Measurements from ENCODE around the gene CARM1. TPM values are rescaled to one million over a fixed set of nuclear protein-coding genes. Genes with fewer than 3 reads are reported as not detected.
A peak's percentile ranks its signal among the peaks of the same experiment; 100 is the strongest.

CARM1 gene
- total and polyA plus RNA-seq, 2 of the 13 experiments (the other 11 are each of a cell fraction or from before 2014, with no cell fraction given): 27.6 to 55.8 TPM

DNA sequence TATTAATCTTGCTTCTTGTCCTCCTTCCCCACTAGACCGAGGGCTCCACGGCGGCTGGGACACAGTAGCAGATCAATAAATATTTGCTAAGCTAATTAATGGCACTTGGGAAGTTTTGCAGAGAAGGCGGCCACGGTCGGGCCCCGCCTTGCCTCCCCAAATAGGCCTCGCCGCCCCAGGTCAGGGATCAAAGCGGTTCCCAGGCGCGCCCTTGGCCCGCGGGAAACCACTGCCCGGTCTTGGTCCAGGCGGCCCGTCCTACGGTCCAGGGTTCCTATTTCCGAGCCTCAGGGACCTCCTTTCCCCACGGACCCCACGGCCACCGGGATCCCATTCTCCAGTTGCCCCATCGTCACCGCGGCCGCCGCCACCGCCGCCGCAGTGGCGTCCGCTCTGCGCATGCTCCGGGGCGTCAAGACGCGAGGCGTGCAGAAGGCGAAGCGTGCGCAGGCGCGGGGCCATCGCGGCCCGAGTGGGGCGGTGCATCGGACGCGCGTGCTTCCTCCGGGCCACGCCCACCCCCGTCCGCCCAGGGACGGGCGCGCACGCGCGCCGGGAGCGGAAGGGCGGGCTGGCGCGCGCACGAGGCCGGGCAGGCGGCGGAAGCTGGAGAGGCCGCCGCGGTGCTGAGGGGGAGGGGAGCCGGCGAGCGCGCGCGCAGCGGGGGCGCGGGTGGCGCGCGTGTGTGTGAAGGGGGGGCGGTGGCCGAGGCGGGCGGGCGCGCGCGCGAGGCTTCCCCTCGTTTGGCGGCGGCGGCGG is 89.1 kb downstream of the CARM1 start, which contains the start of gene SMARCA4 (continued):
- TF ChIP-seq, protein P1, sequence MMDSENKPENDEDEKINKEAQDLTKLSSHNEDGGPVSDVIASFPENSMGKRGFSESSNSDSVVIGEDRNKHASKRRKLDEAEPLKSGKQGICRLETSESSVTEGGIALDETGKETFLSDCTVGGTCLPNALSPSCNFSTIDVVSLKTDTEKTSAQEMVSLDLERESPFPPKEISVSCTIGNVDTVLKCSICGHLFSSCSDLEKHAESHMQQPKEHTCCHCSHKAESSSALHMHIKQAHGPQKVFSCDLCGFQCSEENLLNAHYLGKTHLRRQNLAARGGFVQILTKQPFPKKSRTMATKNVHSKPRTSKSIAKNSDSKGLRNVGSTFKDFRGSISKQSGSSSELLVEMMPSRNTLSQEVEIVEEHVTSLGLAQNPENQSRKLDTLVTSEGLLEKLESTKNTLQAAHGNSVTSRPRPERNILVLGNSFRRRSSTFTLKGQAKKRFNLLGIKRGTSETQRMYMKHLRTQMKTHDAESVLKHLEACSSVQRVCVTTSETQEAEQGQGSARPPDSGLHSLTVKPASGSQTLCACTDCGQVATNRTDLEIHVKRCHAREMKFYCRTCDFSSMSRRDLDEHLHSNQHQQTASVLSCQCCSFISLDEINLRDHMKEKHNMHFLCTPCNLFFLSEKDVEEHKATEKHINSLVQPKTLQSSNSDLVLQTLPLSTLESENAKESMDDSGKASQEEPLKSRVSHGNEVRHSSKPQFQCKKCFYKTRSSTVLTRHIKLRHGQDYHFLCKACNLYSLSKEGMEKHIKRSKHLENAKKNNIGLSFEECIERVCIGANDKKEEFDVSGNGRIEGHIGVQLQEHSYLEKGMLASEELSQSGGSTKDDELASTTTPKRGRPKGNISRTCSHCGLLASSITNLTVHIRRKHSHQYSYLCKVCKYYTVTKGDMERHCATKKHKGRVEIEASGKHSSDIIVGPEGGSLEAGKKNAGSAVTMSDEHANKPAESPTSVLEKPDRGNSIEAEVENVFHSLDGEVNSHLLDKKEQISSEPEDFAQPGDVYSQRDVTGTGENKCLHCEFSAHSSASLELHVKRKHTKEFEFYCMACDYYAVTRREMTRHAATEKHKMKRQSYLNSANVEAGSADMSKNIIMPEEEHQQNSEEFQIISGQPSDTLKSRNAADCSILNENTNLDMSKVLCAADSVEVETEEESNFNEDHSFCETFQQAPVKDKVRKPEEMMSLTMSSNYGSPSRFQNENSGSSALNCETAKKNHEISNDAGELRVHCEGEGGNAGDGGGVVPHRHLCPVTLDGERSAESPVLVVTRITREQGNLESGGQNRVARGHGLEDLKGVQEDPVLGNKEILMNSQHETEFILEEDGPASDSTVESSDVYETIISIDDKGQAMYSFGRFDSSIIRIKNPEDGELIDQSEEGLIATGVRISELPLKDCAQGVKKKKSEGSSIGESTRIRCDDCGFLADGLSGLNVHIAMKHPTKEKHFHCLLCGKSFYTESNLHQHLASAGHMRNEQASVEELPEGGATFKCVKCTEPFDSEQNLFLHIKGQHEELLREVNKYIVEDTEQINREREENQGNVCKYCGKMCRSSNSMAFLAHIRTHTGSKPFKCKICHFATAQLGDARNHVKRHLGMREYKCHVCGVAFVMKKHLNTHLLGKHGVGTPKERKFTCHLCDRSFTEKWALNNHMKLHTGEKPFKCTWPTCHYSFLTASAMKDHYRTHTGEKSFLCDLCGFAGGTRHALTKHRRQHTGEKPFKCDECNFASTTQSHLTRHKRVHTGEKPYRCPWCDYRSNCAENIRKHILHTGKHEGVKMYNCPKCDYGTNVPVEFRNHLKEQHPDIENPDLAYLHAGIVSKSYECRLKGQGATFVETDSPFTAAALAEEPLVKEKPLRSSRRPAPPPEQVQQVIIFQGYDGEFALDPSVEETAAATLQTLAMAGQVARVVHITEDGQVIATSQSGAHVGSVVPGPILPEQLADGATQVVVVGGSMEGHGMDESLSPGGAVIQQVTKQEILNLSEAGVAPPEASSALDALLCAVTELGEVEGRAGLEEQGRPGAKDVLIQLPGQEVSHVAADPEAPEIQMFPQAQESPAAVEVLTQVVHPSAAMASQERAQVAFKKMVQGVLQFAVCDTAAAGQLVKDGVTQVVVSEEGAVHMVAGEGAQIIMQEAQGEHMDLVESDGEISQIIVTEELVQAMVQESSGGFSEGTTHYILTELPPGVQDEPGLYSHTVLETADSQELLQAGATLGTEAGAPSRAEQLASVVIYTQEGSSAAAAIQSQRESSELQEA (CRISPR knock-in tag; IDR thresholded peaks at IDR 0.05; ENCODE audit: not compliant biosample characterization): peak; percentile 84
- TF ChIP-seq RBAK (CRISPR knock-in tag; IDR thresholded peaks at IDR 0.05) (no peak), HNRNPH1 (optimal IDR thresholded peaks at IDR 0.05; ENCODE audit: low read depth, low read length) (no peak), AKAP8 (CRISPR knock-in tag; IDR thresholded peaks at IDR 0.05) (peak; percentile 59; the same call in 1 of the 2 replicates), ZFP1 (CRISPR knock-in tag; IDR thresholded peaks at IDR 0.05) (no peak), SNAI1 (CRISPR knock-in tag; IDR thresholded peaks at IDR 0.05; ENCODE audit: borderline replicate concordance) (no peak)
- TF ChIP-seq, protein P2, sequence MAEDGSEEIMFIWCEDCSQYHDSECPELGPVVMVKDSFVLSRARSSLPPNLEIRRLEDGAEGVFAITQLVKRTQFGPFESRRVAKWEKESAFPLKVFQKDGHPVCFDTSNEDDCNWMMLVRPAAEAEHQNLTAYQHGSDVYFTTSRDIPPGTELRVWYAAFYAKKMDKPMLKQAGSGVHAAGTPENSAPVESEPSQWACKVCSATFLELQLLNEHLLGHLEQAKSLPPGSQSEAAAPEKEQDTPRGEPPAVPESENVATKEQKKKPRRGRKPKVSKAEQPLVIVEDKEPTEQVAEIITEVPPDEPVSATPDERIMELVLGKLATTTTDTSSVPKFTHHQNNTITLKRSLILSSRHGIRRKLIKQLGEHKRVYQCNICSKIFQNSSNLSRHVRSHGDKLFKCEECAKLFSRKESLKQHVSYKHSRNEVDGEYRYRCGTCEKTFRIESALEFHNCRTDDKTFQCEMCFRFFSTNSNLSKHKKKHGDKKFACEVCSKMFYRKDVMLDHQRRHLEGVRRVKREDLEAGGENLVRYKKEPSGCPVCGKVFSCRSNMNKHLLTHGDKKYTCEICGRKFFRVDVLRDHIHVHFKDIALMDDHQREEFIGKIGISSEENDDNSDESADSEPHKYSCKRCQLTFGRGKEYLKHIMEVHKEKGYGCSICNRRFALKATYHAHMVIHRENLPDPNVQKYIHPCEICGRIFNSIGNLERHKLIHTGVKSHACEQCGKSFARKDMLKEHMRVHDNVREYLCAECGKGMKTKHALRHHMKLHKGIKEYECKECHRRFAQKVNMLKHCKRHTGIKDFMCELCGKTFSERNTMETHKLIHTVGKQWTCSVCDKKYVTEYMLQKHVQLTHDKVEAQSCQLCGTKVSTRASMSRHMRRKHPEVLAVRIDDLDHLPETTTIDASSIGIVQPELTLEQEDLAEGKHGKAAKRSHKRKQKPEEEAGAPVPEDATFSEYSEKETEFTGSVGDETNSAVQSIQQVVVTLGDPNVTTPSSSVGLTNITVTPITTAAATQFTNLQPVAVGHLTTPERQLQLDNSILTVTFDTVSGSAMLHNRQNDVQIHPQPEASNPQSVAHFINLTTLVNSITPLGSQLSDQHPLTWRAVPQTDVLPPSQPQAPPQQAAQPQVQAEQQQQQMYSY (CRISPR knock-in tag; IDR thresholded peaks at IDR 0.05): 0 out of 2 replicates have a peak, but pooled peaks have one; percentile 13
- TF ChIP-seq, protein P3, sequence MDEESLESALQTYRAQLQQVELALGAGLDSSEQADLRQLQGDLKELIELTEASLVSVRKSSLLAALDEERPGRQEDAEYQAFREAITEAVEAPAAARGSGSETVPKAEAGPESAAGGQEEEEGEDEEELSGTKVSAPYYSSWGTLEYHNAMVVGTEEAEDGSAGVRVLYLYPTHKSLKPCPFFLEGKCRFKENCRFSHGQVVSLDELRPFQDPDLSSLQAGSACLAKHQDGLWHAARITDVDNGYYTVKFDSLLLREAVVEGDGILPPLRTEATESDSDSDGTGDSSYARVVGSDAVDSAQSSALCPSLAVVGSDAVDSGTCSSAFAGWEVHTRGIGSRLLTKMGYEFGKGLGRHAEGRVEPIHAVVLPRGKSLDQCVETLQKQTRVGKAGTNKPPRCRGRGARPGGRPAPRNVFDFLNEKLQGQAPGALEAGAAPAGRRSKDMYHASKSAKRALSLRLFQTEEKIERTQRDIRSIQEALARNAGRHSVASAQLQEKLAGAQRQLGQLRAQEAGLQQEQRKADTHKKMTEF (CRISPR knock-in tag; IDR thresholded peaks at IDR 0.05): peak; percentile 91; the same call in 1 of the 2 replicates
- TF ChIP-seq, protein P4, sequence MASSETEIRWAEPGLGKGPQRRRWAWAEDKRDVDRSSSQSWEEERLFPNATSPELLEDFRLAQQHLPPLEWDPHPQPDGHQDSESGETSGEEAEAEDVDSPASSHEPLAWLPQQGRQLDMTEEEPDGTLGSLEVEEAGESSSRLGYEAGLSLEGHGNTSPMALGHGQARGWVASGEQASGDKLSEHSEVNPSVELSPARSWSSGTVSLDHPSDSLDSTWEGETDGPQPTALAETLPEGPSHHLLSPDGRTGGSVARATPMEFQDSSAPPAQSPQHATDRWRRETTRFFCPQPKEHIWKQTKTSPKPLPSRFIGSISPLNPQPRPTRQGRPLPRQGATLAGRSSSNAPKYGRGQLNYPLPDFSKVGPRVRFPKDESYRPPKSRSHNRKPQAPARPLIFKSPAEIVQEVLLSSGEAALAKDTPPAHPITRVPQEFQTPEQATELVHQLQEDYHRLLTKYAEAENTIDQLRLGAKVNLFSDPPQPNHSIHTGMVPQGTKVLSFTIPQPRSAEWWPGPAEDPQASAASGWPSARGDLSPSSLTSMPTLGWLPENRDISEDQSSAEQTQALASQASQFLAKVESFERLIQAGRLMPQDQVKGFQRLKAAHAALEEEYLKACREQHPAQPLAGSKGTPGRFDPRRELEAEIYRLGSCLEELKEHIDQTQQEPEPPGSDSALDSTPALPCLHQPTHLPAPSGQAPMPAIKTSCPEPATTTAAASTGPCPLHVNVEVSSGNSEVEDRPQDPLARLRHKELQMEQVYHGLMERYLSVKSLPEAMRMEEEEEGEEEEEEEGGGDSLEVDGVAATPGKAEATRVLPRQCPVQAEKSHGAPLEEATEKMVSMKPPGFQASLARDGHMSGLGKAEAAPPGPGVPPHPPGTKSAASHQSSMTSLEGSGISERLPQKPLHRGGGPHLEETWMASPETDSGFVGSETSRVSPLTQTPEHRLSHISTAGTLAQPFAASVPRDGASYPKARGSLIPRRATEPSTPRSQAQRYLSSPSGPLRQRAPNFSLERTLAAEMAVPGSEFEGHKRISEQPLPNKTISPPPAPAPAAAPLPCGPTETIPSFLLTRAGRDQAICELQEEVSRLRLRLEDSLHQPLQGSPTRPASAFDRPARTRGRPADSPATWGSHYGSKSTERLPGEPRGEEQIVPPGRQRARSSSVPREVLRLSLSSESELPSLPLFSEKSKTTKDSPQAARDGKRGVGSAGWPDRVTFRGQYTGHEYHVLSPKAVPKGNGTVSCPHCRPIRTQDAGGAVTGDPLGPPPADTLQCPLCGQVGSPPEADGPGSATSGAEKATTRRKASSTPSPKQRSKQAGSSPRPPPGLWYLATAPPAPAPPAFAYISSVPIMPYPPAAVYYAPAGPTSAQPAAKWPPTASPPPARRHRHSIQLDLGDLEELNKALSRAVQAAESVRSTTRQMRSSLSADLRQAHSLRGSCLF (CRISPR knock-in tag; IDR thresholded peaks at IDR 0.05; ENCODE audit: borderline replicate concordance): no peak
